ENCODE measurements around the gene ACSS1. TPM values are rescaled to one million over a fixed set of nuclear protein-coding genes. Genes with fewer than 3 reads are reported as not detected.

The ACSS1 gene
- total and polyA plus RNA-seq, 4 donors, result 11.2 to 37.3 (median 31.6) TPM

DNA sequence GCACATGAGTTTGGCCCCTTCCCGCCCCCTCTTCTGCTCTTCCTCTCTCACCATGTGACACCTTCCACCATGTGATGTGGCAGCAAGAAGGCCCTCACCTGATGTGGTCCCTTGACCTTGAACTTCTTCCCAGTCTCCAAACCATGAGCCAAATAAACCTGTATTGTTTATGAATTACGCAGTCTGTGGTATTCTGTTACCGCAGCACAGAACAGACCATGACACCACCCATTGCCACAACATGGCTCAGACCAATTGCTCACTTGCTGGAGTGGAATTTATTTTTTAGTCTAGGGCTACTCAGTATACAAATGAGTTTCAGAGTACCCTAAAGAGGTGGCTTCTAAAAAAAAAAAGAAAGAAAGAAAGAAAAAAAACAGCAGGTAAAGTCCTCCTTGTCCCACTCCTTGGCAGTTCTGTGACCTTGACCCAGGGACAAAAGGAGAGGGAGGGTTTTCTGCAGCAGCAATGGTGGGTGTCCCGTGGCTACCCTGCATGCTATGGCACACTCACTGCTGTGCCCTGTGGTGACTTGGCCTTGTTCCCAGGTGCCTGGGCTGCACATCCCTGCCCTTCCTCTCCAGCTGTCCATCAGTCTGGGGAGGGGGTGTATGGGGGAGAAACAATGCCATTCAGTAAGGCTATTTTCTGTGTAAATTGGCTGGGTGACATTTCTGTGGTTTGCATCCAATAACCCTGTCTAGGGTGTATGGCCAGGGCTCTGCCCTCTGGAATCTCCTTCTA is 29.4 kb upstream of the ACSS1 start:
- peak in 1 of 6 donors; percentile 31 for DNase-seq (ENCODE audit: low read depth in 4 of 6, low spot score in 6 of 6)
- WGBS (ENCODE audit: insufficient coverage), result 25% methylated on average over 1 of the region's 4 CpGs
- Histone ChIP-seq H3K9me3 (ENCODE audit: control insufficient read depth, insufficient read depth, low read length) (no peaks in the 10 kb centered on the region), H3K27ac (ENCODE audit: low read depth, low read length) (no peak overlapping the region), H3K27me3 (ENCODE audit: control insufficient read depth, insufficient read depth, low read length) (peaks cover 48% of the 10 kb centered on the region), H3K36me3 (ENCODE audit: control insufficient read depth, insufficient read depth, low read length) (no peaks in the 10 kb centered on the region), H3K4me3 (ENCODE audit: low read depth, low read length) (no peak overlapping the region), H3K4me1 (ENCODE audit: control insufficient read depth, insufficient read depth, low read length) (peaks cover 23% of the 10 kb centered on the region)

DNA sequence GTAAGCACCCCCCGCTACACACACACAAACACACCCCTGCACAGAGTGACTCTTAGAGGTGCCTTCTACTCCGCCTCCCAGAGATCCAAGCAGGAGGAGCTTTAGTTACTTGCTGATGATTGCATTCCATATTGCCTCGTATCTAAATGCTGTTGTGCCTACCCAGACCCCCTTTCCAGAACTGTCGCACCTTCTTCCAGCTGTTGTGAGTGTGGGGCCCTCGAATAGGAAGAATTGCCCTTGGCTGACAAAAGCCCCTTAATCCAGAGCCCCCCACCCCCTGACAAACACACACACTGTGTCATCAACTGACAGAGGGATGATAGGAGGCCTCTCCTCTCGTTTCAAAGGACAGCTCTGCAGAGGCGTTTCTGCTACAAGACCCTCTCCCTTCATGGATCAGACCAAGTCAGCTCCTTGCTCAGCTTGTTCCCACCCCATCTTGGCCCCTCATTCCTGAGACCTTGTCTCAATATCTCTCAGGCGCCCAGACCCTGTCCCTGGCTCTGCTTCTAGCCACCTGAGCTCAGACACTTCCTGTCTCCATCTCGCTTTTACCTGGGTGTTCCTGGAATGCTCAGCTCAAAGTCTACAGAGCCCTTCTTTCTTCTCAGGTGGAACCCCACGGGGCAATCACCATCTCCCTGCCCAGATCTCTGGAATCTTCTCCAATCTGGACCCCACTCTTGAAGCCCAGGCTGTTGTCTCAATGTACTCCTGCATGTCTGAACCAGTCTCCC is 28.0 kb upstream of the ACSS1 start:
- no peaks in the 10 kb centered on the region for H3K36me3 ChIP-seq (ENCODE audit: control insufficient read depth, insufficient read depth, low read length)
- H3K9me3 ChIP-seq (ENCODE audit: control insufficient read depth, insufficient read depth, low read length), result no peaks in the 10 kb centered on the region
- H3K4me3 ChIP-seq (ENCODE audit: low read depth, low read length), result no peak overlapping the region
- DNase-seq (ENCODE audit: low read depth in 4 of 6, low spot score in 6 of 6), result no peak
- H3K27ac ChIP-seq (ENCODE audit: low read depth, low read length), result no peak overlapping the region
- 73% methylated on average over 7 of the region's 10 CpGs for WGBS (ENCODE audit: insufficient coverage)
- H3K4me1 ChIP-seq (ENCODE audit: control insufficient read depth, insufficient read depth, low read length), result peaks cover 29% of the 10 kb centered on the region
- peaks cover 61% of the 10 kb centered on the region for H3K27me3 ChIP-seq (ENCODE audit: control insufficient read depth, insufficient read depth, low read length)

DNA sequence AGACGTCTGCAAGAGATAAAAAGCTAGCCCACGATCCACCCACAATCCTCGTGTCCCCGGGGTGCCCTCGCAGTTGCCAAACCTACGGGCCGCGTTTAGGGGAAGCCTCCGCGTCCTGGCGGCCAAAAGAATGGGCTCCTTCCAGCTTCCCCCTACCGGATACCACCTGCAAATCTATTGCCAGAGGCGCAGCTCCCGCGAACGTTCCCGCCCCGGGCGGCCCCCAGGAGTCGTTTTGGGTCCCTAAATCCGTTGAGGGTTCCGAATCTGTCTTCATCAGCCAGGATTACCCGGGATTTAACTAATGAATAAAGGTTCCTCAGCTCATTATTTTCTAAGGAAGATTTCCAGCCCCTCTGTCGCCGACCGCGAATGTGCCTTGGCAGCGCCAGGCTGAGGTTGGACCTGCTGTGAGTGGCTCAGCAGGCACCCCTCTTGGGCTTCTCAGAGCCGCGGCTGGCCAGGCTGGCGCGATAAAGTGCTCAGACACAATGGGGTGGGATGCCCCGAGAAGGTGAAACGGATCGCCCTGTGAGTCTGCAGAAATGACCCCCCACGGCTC is 26.8 kb upstream of the ACSS1 start:
- Histone ChIP-seq H3K9me3 (ENCODE audit: control insufficient read depth, insufficient read depth, low read length) (no peaks in the 10 kb centered on the region), H3K4me1 (ENCODE audit: control insufficient read depth, insufficient read depth, low read length) (peaks cover 29% of the 10 kb centered on the region), H3K27me3 (ENCODE audit: control insufficient read depth, insufficient read depth, low read length) (peaks cover 70% of the 10 kb centered on the region), H3K4me3 (ENCODE audit: low read depth, low read length) (no peak overlapping the region), H3K27ac (ENCODE audit: low read depth, low read length) (no peak overlapping the region), H3K36me3 (ENCODE audit: control insufficient read depth, insufficient read depth, low read length) (no peaks in the 10 kb centered on the region)
- peak in 1 of 6 donors; percentile 46 for DNase-seq (ENCODE audit: low read depth in 4 of 6, low spot score in 6 of 6)
- WGBS (ENCODE audit: insufficient coverage), result 3% methylated on average over 36 of the region's 36 CpGs

DNA sequence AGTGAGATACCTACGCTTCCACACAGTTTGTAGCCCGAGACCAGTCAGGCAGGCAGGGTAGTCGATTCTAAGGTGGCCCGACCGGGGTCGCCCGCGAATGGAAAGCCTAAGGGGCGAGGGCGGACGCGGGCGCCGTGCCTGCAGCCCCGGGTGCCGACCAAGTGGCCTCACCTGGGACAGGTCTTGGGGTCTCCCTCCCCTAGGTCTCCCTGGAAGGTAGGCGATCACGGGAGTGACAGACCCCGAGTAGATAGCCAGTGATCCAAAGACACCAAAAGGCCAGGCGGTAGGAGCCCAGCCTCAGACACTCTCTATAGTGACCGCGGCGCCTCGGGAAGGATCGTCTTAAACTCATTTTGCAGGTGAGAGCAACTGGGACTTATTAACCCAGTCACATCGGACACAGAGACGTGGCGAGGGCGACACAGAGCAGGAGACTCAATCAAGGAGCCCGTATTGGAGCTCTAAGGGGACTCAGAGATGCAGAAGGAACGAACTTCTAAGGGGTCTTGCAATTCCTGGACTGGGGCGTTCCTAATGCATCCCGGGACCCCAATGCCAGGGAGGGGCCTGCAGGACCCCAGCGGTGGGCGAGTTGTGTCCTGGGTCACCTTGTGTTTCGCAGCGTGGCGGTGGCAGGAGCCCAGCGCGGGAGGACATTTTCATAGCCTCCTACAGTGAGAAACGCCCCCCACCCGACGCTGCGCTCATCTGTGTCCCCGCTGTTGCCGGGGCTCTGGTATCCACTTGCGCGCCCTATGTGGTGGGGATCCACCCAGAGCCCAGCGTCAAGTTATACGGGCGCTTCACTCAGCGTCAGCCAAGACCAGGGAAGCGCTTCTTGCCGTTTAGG is 26.1 kb upstream of the ACSS1 start:
- DNase-seq (ENCODE audit: low read depth in 4 of 6, low spot score in 6 of 6), result peak in 2 of 6 donors; percentile 46 to 52
- H3K27me3 ChIP-seq (ENCODE audit: control insufficient read depth, insufficient read depth, low read length), result peaks cover 73% of the 10 kb centered on the region
- no peaks in the 10 kb centered on the region for H3K36me3 ChIP-seq (ENCODE audit: control insufficient read depth, insufficient read depth, low read length)
- 2% methylated on average over 54 of the region's 54 CpGs for WGBS (ENCODE audit: insufficient coverage)
- no peak overlapping the region for H3K4me3 ChIP-seq (ENCODE audit: low read depth, low read length)
- peaks cover 29% of the 10 kb centered on the region for H3K4me1 ChIP-seq (ENCODE audit: control insufficient read depth, insufficient read depth, low read length)
- no peak overlapping the region for H3K27ac ChIP-seq (ENCODE audit: low read depth, low read length)
- no peaks in the 10 kb centered on the region for H3K9me3 ChIP-seq (ENCODE audit: control insufficient read depth, insufficient read depth, low read length)

DNA sequence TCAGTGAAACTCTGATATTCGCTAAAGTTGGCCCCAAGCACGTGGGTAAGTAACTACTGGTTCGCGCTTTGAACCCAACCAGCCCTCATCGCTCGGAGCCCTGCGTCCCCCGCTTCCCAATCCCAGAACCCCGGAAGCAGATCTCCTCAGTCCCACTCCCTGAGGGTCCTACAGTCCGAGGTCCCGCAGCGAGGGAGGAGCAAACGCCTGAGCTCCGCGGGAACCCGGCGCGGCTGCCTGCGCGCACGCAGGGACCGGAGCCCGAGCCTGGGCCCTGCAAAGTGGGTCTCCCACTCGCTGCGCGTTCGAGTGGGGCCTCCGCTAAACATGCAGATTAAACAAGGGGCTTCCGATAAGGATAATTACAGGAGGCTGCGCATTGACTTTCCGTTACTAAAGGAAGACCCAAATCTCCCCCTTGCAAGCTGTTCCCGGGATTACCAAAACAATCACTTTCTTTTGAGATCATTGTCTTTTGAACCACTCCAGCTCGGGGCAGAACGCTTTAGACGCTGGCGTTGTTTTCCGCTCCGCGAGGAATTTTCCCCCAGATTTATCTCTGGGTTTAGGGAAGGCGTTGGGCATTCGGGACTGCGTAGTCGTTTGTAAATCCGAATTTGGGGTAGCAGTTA is 25.3 kb upstream of the ACSS1 start:
- Histone ChIP-seq H3K4me3 (ENCODE audit: low read depth, low read length) (no peak overlapping the region), H3K4me1 (ENCODE audit: control insufficient read depth, insufficient read depth, low read length) (peaks cover 29% of the 10 kb centered on the region)

DNA sequence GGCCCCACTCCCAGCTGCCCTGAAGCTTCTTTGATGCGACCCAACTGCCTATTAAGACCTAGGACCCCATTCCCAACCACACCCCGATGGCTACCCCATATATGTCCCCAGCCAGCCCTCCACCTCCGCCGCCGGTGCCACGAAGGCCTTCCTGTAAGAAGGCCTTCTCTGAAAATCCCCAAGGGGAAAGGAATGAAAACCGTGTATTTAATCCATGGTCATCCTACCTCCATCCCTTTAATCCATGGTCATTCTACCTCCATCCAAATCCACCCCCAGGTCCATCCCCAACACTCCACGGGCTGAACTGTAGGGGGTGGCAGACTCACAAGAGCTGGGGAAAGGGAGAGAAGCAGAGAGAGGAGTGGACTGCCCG is 24.5 kb upstream of the ACSS1 start:
- WGBS (ENCODE audit: insufficient coverage), result 17% methylated on average over 5 of the region's 9 CpGs
- Histone ChIP-seq H3K4me3 (ENCODE audit: low read depth, low read length) (no peak overlapping the region), H3K9me3 (ENCODE audit: control insufficient read depth, insufficient read depth, low read length) (no peaks in the 10 kb centered on the region), H3K36me3 (ENCODE audit: control insufficient read depth, insufficient read depth, low read length) (no peaks in the 10 kb centered on the region), H3K4me1 (ENCODE audit: control insufficient read depth, insufficient read depth, low read length) (peaks cover 34% of the 10 kb centered on the region), H3K27me3 (ENCODE audit: control insufficient read depth, insufficient read depth, low read length) (peaks cover 87% of the 10 kb centered on the region), H3K27ac (ENCODE audit: low read depth, low read length) (no peak overlapping the region)
- no peak for DNase-seq (ENCODE audit: low read depth in 4 of 6, low spot score in 6 of 6)

More for the DNA sequence above, 25.3 kb upstream of the ACSS1 start:
- Histone ChIP-seq H3K9me3 (ENCODE audit: control insufficient read depth, insufficient read depth, low read length) (no peaks in the 10 kb centered on the region), H3K36me3 (ENCODE audit: control insufficient read depth, insufficient read depth, low read length) (no peaks in the 10 kb centered on the region), H3K27ac (ENCODE audit: low read depth, low read length) (no peak overlapping the region), H3K27me3 (ENCODE audit: control insufficient read depth, insufficient read depth, low read length) (peaks cover 80% of the 10 kb centered on the region)
- WGBS (ENCODE audit: insufficient coverage), result 2% methylated on average over 36 of the region's 44 CpGs
- DNase-seq (ENCODE audit: low read depth in 4 of 6, low spot score in 6 of 6), result no peak

DNA sequence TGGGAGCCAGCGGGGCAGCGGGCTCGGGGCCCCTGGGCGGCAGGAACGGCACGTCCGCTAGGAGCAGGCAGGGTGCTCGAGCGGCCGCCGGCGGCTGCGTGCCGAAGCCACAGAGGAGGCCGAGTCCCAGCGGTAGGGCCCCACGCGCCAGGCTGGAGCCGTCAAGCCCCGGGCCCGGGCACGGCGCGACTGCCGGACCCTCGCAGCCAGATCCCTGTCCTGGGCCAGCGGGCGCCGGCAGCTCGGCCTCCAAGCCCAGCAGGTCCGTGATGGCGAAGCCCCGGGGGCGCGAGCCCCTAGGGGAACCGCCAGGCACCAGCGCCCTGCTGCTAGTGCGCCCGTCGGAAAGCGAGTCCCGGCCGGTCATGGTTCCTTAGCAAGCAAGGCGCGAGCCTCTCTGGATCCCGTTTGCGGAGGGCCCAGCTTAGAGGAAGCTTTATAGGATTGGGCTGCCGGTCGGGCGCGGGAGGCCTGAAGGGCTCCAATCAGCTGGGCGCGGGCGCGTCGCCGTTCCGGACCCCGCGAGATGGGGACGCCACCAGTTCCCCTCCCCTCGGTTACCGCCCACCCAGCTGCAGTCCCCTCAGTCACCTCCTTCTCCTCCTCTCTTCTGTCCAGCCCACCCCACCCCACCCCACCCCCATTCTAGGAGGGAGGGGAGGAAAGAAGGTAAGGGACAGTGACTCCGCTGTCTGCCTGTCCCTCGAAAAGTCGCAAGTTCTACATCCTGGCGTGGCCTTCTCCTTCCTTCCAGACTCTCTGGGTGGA is 24.0 kb upstream of the ACSS1 start, which contains the start of gene VSX1:
VSX1 (minus strand) TSS at position 412 of the 768 bp plus-strand sequence; CDS start at position 367, 45 bp downstream.
- H3K27ac ChIP-seq (ENCODE audit: low read depth, low read length), result no peak within 1 kb of the TSS
- H3K4me3 ChIP-seq (ENCODE audit: low read depth, low read length), result no peak within 1 kb of the TSS
- H3K36me3 ChIP-seq (ENCODE audit: control insufficient read depth, insufficient read depth, low read length), result no peaks in the 10 kb centered on the region
- 4% methylated on average over 59 of the region's 67 CpGs for WGBS (ENCODE audit: insufficient coverage)
- peaks cover 39% of the 10 kb centered on the region for H3K4me1 ChIP-seq (ENCODE audit: control insufficient read depth, insufficient read depth, low read length)
- no peaks in the 10 kb centered on the region for H3K9me3 ChIP-seq (ENCODE audit: control insufficient read depth, insufficient read depth, low read length)
- H3K27me3 ChIP-seq (ENCODE audit: control insufficient read depth, insufficient read depth, low read length), result peaks cover 93% of the 10 kb centered on the region
- DNase-seq (ENCODE audit: low read depth in 4 of 6, low spot score in 6 of 6), result no peak

DNA sequence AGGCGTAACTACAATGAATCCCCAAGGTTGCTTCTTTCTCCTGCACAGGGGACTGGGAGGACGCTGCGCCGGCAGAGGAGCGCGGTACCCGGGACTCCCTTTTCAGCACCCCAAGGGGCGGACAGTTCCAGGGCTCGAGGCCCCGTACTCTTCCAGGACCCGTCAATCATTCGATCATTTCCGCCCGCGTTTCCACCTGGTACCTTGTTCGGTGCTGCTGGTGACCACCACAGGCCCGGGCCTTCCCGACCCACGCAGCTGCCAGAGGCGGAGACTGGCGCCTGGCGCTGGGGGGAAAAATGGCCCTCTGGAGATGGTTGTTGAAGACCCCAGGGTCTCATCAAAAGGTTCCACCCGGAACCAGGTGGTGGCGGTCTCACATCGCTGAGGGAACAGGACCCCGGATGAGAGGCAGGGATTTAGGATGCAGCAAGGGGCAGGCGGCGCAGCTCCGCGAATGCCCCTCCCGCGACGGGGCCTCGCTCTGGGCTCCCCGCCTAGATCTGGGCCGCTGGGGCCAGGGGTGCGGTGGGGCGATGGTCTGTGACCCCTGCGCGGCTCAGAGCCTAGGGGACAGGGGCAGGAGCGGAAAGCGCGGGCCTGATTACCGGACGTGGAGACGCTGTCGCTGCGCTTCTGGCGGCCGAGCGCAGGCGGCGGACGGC is 23.3 kb upstream of the ACSS1 start:
- no peaks in the 10 kb centered on the region for H3K36me3 ChIP-seq (ENCODE audit: control insufficient read depth, insufficient read depth, low read length)
- peak in 2 of 6 donors; percentile 66 to 73 for DNase-seq (ENCODE audit: low read depth in 4 of 6, low spot score in 6 of 6)
- peaks cover 96% of the 10 kb centered on the region for H3K27me3 ChIP-seq (ENCODE audit: control insufficient read depth, insufficient read depth, low read length)
- no peaks in the 10 kb centered on the region for H3K9me3 ChIP-seq (ENCODE audit: control insufficient read depth, insufficient read depth, low read length)
- peaks cover 39% of the 10 kb centered on the region for H3K4me1 ChIP-seq (ENCODE audit: control insufficient read depth, insufficient read depth, low read length)
- no peak overlapping the region for H3K4me3 ChIP-seq (ENCODE audit: low read depth, low read length)
- WGBS (ENCODE audit: insufficient coverage), result 2% methylated on average over 54 of the region's 54 CpGs
- no peak overlapping the region for H3K27ac ChIP-seq (ENCODE audit: low read depth, low read length)
